HL-60/S4 treated with retinoic acid at 250 ng/mL for 4 days and 3 days (cell line): Measurements from ENCODE around the gene RPTOR.

Experiments
- in situ Hi-C: fragments of 300-500 bp; cut with MboI; formaldehyde crosslinking; loops from 2 replicates; pipeline ENCODE4 v1.7.0; 2022; ENCODE audit warnings: low sequenced_read_pairs

The RPTOR gene

DNA sequence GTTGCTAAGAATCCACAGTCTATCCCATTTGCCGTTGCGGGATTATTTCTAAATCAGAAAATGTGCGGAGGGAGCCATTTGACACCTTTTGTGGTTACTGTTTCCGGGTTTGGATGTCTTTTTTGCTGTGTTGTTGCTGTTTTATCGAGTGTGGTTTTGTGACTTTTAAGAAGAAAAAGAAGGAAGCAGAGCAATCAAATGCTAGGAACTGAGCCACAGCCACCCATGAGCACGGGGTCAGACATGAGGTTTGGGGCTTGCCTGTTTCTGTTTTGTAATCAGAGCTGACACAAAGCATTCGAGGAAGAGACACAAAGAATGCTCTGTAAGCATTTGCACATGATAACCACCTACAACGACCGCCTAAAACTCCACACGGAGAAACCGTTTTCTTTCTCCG is 393.9 kb downstream of the RPTOR start:
- in situ Hi-C loops: no loop called here

DNA sequence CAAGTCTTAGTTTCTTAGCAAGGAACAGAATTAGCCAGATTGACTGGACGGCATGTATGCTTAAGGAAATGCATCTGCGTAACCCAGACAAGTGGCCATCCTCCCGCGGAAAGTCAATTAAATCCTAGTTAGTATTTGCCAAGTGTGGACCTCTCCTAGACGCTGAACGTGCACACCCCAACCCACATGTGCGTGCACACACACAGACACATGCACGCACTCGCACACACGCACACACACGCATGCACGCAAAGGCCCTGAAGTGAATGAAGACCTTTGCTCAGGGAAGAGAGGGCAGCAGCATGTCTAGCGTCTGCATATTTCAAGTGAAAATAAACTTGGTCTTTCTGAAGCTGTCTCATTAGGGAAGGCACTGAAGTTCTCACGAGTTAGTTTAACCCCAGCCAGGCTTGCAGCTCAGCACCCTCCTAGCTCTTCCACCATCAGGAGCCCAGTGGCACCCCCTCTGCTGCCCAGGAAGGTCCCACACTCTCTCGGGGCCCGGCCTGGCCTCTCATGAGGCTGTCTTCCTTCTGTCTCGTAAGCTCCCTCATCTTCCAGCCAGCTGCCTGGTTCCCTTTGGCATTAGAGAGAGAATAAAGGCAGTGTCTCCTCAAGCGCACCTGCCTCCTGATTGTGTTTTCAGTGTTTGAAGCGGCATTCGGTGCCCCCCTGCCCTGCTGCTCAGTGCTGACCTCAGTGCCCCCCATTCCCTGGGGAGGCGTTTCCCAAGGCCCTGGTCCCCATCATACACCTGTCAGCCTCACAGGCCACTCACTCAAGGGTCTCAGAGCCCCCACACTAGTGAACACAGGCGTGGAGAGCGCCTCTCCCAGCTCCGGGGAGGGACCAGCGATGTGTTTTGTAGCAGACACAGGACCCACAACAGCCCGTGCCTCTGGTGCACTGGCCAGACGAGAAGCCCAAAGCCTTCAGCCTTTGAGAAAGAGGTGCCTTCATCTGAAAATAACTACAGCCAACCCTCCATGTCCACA is 394.8 kb downstream of the RPTOR start:
- in situ Hi-C loops: no loop called here

DNA sequence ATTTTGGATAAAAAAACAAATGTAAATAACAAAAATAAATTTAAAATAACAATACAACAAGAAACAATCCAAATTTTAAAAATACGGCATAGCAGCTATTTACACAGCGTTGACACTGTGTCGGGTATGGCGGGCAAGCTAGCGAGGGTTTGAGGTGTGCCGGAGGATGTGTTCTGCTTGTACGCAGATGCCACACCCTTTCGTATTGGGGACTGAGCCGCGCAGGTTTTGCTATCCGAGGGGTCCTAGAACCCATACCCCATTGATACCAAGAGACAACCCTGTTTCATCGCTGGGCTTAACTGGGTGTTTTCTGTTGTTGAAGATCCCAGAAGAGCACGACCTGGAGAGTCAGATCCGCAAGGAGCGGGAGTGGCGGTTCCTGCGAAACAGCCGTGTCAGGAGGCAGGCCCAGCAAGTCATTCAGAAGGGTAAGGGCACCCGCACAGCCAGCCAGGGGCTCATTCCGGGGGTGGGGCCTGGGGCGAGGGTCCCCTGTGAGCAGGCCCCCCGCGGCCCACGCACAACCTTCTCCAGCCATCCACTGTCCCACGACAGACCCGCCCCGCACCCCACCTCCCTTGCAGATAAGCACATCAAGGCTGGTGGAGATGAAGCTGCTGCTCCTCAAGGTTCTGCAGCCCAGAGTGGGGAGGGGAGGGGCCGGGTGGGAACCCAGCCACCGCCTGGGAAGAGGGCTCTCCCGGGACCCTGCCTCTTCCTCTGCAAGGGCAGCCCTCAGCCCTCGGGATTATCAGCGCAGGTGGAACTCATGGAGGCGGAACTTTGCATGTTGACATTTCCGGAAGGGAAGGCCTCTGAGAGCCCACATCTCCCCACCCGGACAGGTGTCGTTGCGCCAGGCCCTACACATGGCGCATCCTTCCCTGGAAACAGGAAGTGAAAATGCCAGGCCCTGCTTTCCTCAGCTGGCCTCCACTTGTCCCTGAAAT is 395.8 kb downstream of the RPTOR start:
- in situ Hi-C loops: no loop called here

DNA sequence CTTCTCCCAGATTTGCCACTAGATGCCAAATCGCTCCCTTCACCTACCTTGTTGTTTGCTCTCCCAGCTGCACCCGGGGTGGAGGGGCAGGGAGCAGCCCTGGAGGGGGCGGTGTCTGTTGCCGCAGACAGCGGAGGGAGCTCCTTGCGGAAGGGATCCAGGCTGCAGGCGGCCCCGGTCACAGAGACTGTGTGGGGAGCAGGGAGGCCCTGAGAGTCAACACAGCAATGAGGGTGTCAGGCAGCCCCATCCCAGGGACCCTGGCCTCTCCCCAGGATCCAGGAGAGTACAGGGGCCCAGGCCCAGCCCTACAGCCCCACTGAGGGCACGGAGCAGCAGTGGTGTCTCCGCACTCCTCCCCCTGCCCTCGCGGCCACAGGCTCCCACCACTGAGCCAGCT is 396.5 kb downstream of the RPTOR start:
- in situ Hi-C loops: no loop called here

DNA sequence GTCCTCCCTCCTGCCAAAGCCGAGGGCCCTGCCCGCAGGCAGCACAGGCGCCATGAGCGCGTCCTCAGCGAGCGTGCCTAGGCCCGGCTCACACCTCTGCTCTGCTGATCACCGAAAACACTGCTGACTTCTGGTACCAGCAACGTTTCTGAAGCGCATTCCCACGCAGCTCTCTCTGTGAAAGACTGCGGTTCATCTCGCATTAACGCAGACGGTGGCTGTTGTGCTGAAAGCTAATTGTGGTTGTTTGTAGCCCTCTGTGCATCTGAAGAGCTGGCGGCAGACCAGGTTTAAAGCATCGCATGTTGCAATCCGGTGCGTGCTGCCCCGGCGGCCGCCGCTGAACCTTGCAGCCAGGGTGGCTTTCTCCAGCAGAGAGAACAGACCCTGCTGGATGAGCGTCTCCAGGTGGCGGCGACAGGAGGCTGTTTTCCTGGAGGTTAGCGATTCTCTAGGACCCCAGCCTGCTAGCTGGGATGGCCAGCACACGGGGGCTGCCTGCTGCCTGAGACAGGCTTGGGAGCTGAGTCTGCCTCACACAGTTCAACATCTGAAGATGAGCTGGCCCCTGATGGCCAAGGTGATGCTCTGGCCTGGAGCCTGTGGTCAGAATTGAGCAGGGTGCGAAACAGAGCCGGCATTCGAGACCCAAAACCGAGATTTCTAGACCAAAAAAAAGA is 397.2 kb downstream of the RPTOR start:
- in situ Hi-C loops: no loop called here

DNA sequence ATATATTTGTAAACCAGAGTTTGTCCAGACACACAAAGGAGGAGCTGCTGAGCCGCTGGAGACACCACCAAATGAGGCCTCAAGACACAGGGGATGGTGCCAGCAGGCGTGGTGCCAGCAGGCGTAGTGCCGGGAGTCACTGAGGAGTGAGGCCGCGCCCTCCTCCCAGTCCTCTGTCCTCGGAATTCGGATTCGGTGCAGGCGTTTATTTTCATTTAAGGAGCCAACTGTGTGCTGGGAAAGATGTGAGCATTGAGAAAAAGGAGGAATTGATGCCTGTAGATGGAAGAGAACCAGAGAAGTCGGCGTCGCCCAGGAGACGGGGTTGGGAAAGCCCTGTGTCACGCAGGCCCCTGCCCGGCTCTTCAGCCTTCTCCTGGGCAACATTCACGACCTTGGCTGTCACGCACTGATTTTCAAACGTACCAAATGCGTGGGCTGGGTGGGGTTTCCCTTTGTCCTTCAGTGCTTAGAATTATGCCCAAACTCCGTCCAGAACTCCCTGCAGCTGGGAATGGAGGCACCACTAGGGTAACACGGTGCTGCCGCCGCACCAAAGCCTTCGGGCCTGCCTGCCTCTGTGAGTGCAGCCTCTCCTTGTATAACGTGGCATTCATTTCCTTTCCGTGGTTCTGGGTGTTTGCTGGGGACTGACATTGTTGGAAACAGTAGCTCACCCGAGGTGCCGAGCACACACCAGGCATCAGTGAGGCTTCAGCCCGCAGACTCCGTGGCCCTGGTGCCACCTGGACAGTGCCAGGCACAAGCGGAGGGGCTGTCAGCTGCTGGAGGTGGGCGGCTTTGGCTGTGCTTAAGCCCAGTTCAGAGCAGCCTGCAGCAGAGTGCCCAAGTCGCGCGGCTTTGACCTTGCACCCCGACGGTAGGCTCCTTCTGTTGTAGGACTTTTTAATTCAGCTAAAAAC is 398.0 kb downstream of the RPTOR start:
- in situ Hi-C loops: no loop called here

DNA sequence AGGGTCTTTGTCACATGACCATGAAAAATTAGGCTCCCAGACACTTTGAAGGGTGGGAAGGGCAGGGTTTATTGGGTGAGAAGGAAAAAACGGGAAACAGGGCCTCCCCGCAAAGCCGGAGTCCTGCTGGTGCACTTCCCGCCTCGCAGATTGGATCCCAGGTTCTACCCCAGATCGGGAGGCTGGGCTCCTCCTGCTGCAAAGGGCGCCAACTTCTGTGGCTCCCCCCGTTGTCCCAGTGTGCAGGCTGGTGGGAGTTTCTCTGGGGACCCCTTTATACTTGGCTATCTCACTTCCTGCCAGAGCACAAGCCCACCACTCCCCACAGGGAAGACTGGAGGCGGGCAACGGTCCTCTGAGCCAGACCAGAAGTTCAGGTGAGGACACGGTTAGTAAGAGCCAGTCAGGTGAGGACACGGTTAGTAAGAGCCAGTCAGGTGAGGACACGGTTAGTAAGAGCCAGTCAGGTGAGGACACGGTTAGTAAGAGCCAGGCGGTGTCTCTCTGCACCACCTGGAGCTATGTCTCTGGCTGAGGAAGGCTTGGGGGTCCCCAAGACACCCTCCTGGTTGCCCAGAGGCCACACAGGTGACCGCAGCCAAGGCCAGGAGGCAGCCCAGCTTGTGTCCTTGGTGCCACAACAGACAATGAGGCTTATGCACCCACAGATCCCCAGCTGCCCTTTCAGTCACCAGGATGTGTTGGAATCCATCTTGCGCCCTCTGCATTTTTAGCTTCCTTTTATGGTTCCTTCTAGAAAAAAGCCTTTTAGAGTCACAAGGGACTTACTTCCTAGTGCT is 398.9 kb downstream of the RPTOR start:
- in situ Hi-C loops: no loop called here

DNA sequence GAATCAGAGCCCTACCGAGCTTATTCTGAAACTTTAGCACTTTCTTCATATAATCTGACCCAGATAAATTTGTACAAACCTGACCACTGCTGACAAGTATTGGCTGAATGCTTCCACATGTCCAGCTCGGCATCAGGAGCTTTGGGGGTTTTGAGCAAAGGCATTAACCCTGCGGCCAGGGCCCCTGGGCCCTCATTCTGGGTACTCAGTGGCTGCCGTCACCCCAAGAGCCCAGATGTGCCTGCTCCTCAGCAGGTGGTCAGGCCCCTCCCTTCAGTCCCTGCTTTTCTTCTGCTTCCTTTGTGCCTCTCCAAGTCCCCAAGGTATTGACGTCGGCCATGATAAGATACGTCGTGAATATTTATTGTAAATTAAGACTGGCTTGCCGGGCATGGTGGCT is 399.7 kb downstream of the RPTOR start:
- in situ Hi-C loops: no loop called here

DNA sequence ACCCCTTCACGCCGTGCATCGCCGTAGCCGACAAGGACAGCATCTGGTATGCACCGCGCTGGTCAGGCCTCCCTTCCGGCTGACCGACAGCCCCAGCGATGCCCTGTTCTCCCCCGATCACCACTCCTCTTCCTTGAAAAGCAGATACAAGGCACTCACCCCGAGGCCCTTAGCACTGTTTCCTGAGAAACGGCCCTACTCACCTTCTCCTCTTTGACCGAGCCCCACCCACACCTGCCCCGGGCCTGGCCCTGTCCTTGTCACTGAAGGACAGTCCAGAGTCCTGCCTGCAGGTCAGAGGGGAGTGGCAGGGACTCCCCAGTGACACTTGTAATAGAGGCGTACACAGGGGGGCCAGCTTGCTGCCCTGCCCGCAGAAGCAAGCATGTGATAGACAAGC is 401.1 kb downstream of the RPTOR start:
- in situ Hi-C loops: no loop called here

DNA sequence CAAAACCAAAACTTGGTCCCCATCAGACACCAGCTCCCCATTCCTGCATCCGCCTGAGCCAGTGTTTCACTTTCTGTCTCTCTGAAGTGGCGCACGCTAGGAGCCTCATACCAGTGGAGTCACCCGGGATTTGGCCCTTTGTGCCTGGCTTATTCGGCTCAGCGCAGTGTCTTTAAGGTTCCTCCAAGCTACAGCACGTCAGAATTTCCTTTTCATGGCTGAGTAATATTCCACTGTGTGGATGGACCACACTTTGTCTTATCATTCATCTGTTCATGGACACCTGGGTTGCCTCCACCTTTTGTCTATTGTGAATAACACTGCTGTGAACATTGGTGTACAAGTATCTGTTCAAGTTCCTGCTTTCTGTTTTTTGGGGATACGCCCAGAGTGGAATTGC is 401.8 kb downstream of the RPTOR start:
- in situ Hi-C loops: no loop called here

DNA sequence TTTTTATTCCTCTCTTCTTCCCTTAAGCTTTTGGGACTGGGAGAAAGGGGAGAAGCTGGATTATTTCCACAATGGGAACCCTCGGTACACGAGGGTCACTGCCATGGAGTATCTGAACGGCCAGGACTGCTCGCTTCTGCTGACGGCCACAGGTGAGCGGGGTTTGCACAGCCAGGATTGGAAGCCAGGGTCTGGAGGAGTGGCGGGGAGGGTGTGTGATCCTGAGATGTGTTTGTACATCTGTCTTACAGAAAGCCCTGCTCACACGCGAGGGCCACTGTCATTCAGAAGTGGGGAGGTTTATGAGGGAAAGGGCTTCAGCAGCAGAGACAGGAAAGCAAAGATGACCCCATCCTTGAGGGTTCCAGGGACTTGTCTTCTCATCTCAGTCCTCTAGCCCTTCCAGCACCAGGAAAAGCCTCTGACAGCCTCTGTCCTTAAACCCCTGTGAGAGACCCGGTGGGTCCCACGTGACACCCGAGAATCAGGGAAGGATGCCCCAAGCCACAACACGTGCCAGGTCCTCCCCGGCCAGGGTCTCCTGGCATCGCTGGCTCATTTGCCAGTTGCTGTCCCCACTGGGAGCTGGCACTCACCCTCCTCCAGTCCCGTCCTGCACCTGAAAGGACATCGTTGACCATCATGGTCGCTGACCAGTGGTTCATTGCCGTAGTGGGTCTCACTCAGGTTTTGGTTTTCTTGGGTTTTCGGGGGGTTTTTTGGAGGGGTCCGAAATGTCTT is 402.7 kb downstream of the RPTOR start:
- in situ Hi-C loops: no loop called here

DNA sequence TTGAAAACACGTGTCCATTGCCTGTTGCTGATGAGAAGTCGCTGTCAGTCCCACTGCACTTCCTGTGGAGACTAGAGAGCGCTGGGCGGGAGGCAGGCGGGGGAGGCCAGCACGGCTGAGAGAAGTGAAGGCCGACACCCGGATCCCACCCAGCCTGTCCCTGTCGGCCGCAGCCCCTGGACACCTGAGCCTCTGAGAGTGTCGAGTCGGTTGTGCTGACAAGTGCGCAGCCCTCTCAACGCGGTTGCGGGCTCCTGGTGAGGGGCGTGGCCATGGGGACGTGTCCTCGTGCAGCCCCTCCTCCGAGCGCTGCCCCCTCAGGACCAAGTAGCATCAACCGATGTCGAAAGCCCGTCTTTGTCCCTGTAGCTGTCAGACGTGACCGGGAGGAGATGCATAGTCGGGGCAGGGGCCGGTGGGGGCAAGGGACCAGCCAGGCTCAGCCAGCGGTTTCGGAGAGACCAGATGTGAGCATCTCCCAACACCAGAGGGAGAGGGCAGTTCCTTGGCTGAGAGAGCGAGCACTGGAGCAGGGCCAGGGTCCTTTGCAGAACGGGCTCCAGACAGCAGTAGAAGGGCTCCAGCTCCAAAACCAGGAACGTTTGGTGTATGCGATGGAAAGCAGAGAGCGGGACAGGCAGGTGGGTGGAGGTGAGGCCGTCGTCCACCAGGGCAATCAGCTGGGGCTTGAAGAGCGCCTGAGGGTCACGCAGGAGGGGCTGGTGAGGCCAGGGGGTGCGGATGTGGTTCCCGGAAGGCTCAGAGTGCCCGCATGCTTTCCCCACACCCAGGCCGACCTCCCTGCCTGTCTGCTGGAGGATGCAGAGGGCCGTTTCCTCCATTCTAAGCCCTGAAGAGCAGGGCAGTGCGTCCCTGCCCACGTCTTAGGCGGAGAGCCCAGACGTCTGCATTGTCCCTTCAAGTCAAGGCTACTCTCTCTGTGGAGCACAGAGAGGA is 403.7 kb downstream of the RPTOR start:
- in situ Hi-C loops: no loop called here

DNA sequence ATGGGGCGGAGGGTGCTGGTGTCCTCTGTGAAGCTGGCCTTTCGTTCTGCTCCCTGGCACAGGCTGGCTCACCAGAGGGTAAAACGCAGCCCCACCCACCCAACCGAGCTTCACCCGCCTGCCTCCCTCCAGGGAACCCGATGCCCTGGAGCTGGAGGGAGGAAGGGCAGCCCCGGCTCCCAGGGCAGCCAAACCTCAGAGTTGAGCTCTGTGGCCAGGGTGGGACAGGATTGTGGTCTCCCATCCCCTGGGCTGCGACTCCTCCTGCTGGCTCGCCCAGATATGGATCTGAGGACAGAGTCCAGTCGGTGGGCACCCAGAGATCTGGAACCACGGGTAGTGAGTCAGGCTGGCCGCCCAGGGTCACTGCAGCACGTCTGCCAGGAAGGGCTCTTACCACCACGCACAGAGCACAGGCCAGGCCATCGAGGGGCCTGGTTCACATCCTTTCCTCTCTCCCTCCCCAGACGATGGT is 404.4 kb downstream of the RPTOR start:
- in situ Hi-C loops: no loop called here

DNA sequence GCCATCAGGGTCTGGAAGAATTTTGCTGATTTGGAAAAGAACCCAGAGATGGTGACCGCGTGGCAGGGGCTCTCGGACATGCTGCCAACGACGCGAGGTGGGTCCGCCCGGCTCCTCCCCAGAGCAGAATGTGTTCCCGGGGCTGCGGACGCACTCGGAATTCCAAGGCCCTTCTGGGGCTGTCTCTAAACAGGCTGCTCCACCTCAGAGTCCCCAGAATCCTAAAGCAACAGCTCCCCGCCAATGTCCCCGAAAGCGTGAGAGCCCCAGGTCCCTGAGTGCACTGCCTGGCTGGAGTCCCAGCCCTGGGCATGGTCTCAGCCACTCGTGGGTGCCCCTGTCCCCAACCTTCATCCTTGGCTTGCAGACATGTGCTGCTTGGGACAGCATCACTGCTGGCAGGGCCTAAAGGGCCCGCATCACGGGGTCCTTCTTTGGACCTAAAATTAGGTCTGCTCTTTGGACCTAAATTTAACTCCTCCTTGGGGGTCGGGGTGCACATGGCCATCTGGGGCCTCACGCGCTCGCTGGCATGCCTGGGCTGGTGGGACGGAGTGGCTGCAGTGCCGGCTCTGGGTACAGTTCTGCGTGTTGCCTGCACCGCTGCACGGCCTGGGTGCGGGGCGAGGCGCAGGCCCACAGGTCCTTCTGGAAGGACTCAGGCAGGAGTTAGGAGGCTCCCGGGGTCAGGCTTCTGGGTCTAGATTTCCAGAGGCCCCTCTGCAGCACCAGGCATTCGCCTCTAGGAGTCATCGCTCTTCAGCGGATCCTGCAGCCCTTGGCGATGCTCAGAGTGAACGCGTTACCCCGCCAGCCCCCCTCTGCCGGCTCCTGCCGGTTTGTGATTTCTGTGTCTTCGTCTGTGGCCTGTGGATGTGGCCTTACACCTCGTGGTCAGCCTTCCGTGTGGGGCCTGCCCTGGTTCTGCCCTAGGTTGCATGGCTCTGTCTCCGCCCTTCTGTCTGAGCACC is 405.1 kb downstream of the RPTOR start:
- in situ Hi-C loops: no loop called here

DNA sequence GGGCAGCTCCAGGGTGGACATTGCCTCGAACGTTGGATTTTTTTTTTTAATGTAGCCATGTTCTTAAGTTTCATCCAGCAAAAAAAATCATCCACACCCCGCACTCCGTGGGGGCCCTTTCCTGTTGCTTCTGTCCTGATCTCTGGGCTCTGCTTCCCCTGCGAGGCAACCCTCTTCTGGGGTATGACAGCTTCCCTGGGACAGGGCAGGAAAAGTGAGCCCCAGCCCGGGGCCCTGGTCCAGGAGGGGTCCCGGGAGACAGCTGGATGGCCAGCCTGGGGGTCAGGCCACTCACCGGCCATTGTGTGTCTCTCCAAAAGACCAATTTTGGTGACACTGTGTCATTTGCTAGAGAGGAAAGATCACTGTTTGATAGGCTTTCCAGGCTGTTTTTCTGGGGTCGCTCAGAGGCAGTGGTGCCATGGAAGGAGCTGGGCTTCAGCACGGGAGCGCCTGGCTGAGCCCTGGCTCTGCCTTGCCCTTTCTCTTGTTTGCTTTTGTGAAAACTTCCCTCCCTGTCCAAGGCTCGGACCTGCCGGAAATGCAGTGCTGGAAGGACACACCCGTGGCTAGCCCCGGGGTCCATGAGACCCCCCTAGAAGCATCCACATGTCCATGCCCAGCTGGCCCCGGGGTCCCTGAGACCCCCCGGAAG is 406.0 kb downstream of the RPTOR start:
- in situ Hi-C loops: no loop called here
